Mesothelial cell of epicardium (in vitro differentiated cells): ENCODE data around the gene ADGRD1. TPM values are rescaled to one million over a fixed set of nuclear protein-coding genes. Genes with fewer than 3 reads are reported as not detected.

Experiments used
- DNase-seq, 2 experiments: peaks; one replicate each; pipeline ENCODE4 v3.0.0; 2021; ENCODE audit warnings: low spot score in 2 of 2; ENCODE audit not compliant: unreplicated experiment in 2 of 2
- H3K27ac Mint-ChIP-seq: 2 replicates; pipeline ENCODE4 v1.8.0; 2021; ENCODE audit warnings: mixed read lengths
- H3K27me3 Mint-ChIP-seq: 2 replicates; pipeline ENCODE4 v1.8.0; 2021; ENCODE audit warnings: low read depth, mixed read lengths
- H3K36me3 Mint-ChIP-seq: 2 replicates; pipeline ENCODE4 v1.8.0; 2021; ENCODE audit warnings: mixed read lengths
- H3K4me1 Mint-ChIP-seq: 2 replicates; pipeline ENCODE4 v1.8.0; 2021; ENCODE audit warnings: mixed read lengths
- H3K4me3 Mint-ChIP-seq: 2 replicates; pipeline ENCODE4 v1.8.0; 2021; ENCODE audit warnings: mild to moderate bottlenecking, moderate library complexity, mixed read lengths
- H3K9me3 Mint-ChIP-seq: 2 replicates; pipeline ENCODE4 v1.8.0; 2021; ENCODE audit warnings: mixed read lengths
- CTCF ChIP-seq: fragments of 200-600 bp; sonication (generic); IDR thresholded peaks from one replicate; pipeline ENCODE4 v1.5.0; 2021; ENCODE audit warnings: antibody characterized with exemption; ENCODE audit not compliant: unreplicated experiment
- total RNA-seq: library from RNA; stranded (reverse); gene quantifications from 3 replicates; pipeline ENCODE4 v1.2.1, GENCODE V29; 2021

The ADGRD1 gene
- total RNA-seq, 1 donor from 2014 or later = 7.2 TPM

GRCh38 chr12:131137009-131137835 lies 183.5 kb downstream of the ADGRD1 start:
- TF ChIP-seq CTCF = no peak
- Mint-ChIP-seq H3K4me3 (no peak overlapping the region), H3K27me3 (peaks cover 29% of the 10 kb centered on the region), H3K9me3 (no peaks in the 10 kb centered on the region), H3K27ac (no peak overlapping the region), H3K4me1 (peaks cover 5% of the 10 kb centered on the region), H3K36me3 (no peaks in the 10 kb centered on the region)
- no peak for DNase-seq

GRCh38 chr12:131137836-131138637 lies 184.3 kb downstream of the ADGRD1 start:
- H3K4me1 Mint-ChIP-seq = no peaks in the 10 kb centered on the region
- no peak for TF ChIP-seq CTCF
- H3K9me3 Mint-ChIP-seq = no peaks in the 10 kb centered on the region
- no peak overlapping the region for H3K4me3 Mint-ChIP-seq
- H3K27me3 Mint-ChIP-seq = peaks cover 22% of the 10 kb centered on the region
- H3K36me3 Mint-ChIP-seq = no peaks in the 10 kb centered on the region
- H3K27ac Mint-ChIP-seq = no peak overlapping the region
- no peak for DNase-seq

GRCh38 chr12:131138638-131139362 lies 185.1 kb downstream of the ADGRD1 start:
- no peak overlapping the region for H3K27ac Mint-ChIP-seq
- no peaks in the 10 kb centered on the region for H3K9me3 Mint-ChIP-seq
- H3K27me3 Mint-ChIP-seq = peaks cover 16% of the 10 kb centered on the region
- H3K36me3 Mint-ChIP-seq = no peaks in the 10 kb centered on the region
- H3K4me3 Mint-ChIP-seq = no peak overlapping the region
- no peaks in the 10 kb centered on the region for H3K4me1 Mint-ChIP-seq
- TF ChIP-seq CTCF = no peak
- DNase-seq = no peak

- DNase-seq = no peak
- Mint-ChIP-seq H3K36me3 (no peaks in the 10 kb centered on the region), H3K9me3 (no peaks in the 10 kb centered on the region), H3K27ac (no peak overlapping the region), H3K4me3 (no peak overlapping the region), H3K4me1 (no peaks in the 10 kb centered on the region), H3K27me3 (peaks cover 13% of the 10 kb centered on the region)
- TF ChIP-seq CTCF = no peak
Measured at GRCh38 chr12:131139363-131140068, 185.8 kb downstream of the ADGRD1 start.

GRCh38 chr12:131140069-131140435 lies 186.3 kb downstream of the ADGRD1 start:
- Mint-ChIP-seq H3K4me3 (no peak overlapping the region), H3K27ac (no peak overlapping the region), H3K4me1 (no peaks in the 10 kb centered on the region), H3K9me3 (no peaks in the 10 kb centered on the region), H3K36me3 (no peaks in the 10 kb centered on the region), H3K27me3 (peaks cover 11% of the 10 kb centered on the region)
- no peak for TF ChIP-seq CTCF
- no peak for DNase-seq
